HEK293 (cell line): Measurements from ENCODE around the gene TRPV2.

Experiments used
- CTCF ChIA-PET: fragments of 350-600 bp; formaldehyde crosslinking; extraction: SDS; loops from one replicate; lab custom pipeline; 2021; ENCODE audit warnings: antibody characterized with exemption; lab: Yijun Ruan, JAX
- POLR2A ChIA-PET: fragments of 300-600 bp; formaldehyde crosslinking; extraction: SDS; loops from one replicate; lab custom pipeline; 2020; ENCODE audit warnings: antibody characterized with exemption, inconsistent platforms; lab: Yijun Ruan, JAX
- H3K27ac ChIP-seq: fragments of 200-500 bp; sonication (Bioruptor generic); 2 replicates; pipeline ENCODE4 v1.5.1; 2014; ENCODE audit warnings: low read depth, low read length, control low read depth, inconsistent platforms; ENCODE audit errors: extremely low read depth
- H3K36me3 ChIP-seq, 2 experiments: fragments of 200-500 bp in 1 of 2; sonication (Bioruptor generic) in 1 of 2; 1 replicate in 1 of 2; 2 replicates in 1 of 2; pipeline ENCODE4 v1.5.1; 2014 to 2017; ENCODE audit warnings: inconsistent platforms in 2 of 2, low read length in 2 of 2; ENCODE audit not compliant: control insufficient read depth in 2 of 2, insufficient read depth in 1 of 2
- H3K4me1 ChIP-seq: fragments of 200-500 bp; sonication (Bioruptor generic); 2 replicates; pipeline ENCODE4 v1.5.1; 2014; ENCODE audit warnings: mild to moderate bottlenecking, low read length, inconsistent platforms; ENCODE audit not compliant: control insufficient read depth, insufficient read depth
- H3K4me3 ChIP-seq: 2 replicates; pipeline ENCODE4 v1.5.1; 2011; ENCODE audit warnings: low read depth, mild to moderate bottlenecking, control low read depth, low read length, moderate library complexity
- H3K9me3 ChIP-seq: fragments of 200-500 bp; sonication (Bioruptor generic); 2 replicates; pipeline ENCODE4 v1.5.1; 2014; ENCODE audit warnings: low read depth, low read length, inconsistent platforms; ENCODE audit not compliant: control insufficient read depth, insufficient read depth
- EGR2 ChIP-seq: fragments of 450-650 bp; formaldehyde crosslinking; IDR thresholded peaks from 2 replicates; pipeline ENCODE4 v1.5.1; 2016; ENCODE audit warnings: low read depth, missing biosample characterization, missing genetic modification characterization
- GLIS1 ChIP-seq: fragments of 450-650 bp; formaldehyde crosslinking; IDR thresholded peaks from 2 replicates; pipeline ENCODE4 v1.5.1; 2016; ENCODE audit warnings: missing biosample characterization, missing genetic modification characterization
- KLF1 ChIP-seq: fragments of 450-650 bp; formaldehyde crosslinking; IDR thresholded peaks from 2 replicates; pipeline ENCODE4 v1.5.1; 2016; ENCODE audit warnings: missing biosample characterization, missing genetic modification characterization
- KLF8 ChIP-seq: fragments of 450-650 bp; formaldehyde crosslinking; IDR thresholded peaks from 2 replicates; pipeline ENCODE4 v1.5.1; 2016; ENCODE audit warnings: missing biosample characterization, missing genetic modification characterization
- SCRT2 ChIP-seq: fragments of 450-650 bp; formaldehyde crosslinking; IDR thresholded peaks from 2 replicates; pipeline ENCODE4 v1.5.1; 2016; ENCODE audit warnings: missing biosample characterization, missing genetic modification characterization
- YY2 ChIP-seq: fragments of 450-650 bp; formaldehyde crosslinking; IDR thresholded peaks from 2 replicates; pipeline ENCODE4 v1.5.1; 2016; ENCODE audit warnings: missing biosample characterization, missing genetic modification characterization
- ZFHX2 ChIP-seq: fragments of 450-650 bp; formaldehyde crosslinking; conservative IDR thresholded peaks from 2 replicates; pipeline ENCODE4 v1.5.1; 2016; ENCODE audit warnings: missing biosample characterization, missing genetic modification characterization
- ZIC2 ChIP-seq: fragments of 450-650 bp; formaldehyde crosslinking; IDR thresholded peaks from 2 replicates; pipeline ENCODE4 v1.5.1; 2016; ENCODE audit warnings: missing biosample characterization, missing genetic modification characterization
- ZNF138 ChIP-seq: fragments of 450-650 bp; formaldehyde crosslinking; IDR thresholded peaks from 2 replicates; pipeline ENCODE4 v1.5.1; 2016; ENCODE audit warnings: missing biosample characterization, missing genetic modification characterization, borderline replicate concordance
- ZNF214 ChIP-seq: fragments of 450-650 bp; formaldehyde crosslinking; IDR thresholded peaks from 2 replicates; pipeline ENCODE4 v1.5.1; 2017; ENCODE audit warnings: missing biosample characterization, mild to moderate bottlenecking, missing genetic modification characterization, borderline replicate concordance
- ZNF426 ChIP-seq: fragments of 450-650 bp; formaldehyde crosslinking; IDR thresholded peaks from 2 replicates; pipeline ENCODE4 v1.5.1; 2017; ENCODE audit warnings: missing biosample characterization, missing genetic modification characterization, mild to moderate bottlenecking, inconsistent platforms, moderate library complexity
- ZNF501 ChIP-seq: fragments of 450-650 bp; formaldehyde crosslinking; IDR thresholded peaks from 2 replicates; pipeline ENCODE4 v1.5.1; 2016; ENCODE audit warnings: missing biosample characterization, missing genetic modification characterization
- ZNF621 ChIP-seq: fragments of 450-650 bp; formaldehyde crosslinking; IDR thresholded peaks from 2 replicates; pipeline ENCODE4 v1.5.1; 2017; ENCODE audit warnings: missing biosample characterization, missing genetic modification characterization
- ZNF626 ChIP-seq: fragments of 450-650 bp; sonication (Bioruptor Pico); formaldehyde crosslinking; IDR thresholded peaks from 2 replicates; pipeline ENCODE4 v1.5.1; 2018; ENCODE audit warnings: missing biosample characterization, missing genetic modification characterization, inconsistent platforms
- ZNF654 ChIP-seq: fragments of 450-650 bp; formaldehyde crosslinking; IDR thresholded peaks from 2 replicates; pipeline ENCODE4 v1.5.1; 2016; ENCODE audit warnings: low read depth, missing biosample characterization, missing genetic modification characterization
- TF ChIP-seq, protein P1 (sequence below): fragments of 450-650 bp; IDR thresholded peaks from 2 replicates; pipeline ENCODE4 v1.5.1; 2018; ENCODE audit warnings: missing biosample characterization, missing genetic modification characterization
- TF ChIP-seq, protein P2 (sequence below): fragments of 450-650 bp; formaldehyde crosslinking; IDR thresholded peaks from 2 replicates; pipeline ENCODE4 v1.5.1; 2016; ENCODE audit warnings: missing biosample characterization, missing genetic modification characterization
- TF ChIP-seq, protein P3 (sequence below): fragments of 450-650 bp; formaldehyde crosslinking; IDR thresholded peaks from 2 replicates; pipeline ENCODE4 v1.5.1; 2016; ENCODE audit warnings: missing biosample characterization, missing genetic modification characterization, borderline replicate concordance
- TF ChIP-seq, protein P4 (sequence below): fragments of 450-650 bp; formaldehyde crosslinking; conservative IDR thresholded peaks from 2 replicates; pipeline ENCODE4 v1.5.1; 2016; ENCODE audit warnings: low read depth, missing biosample characterization, missing genetic modification characterization
- TF ChIP-seq, protein P5 (sequence below): fragments of 450-650 bp; formaldehyde crosslinking; IDR thresholded peaks from 2 replicates; pipeline ENCODE4 v1.5.1; 2016; ENCODE audit warnings: missing biosample characterization, missing genetic modification characterization, low read depth
- TF ChIP-seq, protein P6 (sequence below): fragments of 450-650 bp; formaldehyde crosslinking; IDR thresholded peaks from 2 replicates; pipeline ENCODE4 v1.5.1; 2016; ENCODE audit warnings: missing biosample characterization, missing genetic modification characterization

The TRPV2 gene

DNA sequence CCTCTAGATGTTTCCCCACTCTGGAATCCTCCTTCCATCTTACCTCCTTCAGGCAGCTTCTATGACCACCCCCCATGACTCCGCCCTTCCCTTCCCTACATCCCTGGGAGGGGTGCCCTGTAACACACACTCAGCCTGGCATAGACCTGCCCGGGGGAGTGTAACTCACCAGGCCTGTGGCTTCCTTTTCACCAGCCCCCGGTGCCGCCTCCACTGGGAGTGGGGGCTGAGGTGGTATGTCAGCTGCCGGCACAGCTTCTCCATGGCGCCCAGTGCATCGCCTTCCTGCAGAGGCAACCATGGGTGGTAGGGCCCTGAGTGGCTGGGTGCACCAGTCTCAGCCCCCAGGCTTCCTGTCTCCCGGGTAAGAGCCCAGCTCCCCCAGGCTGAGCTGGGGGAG, 32.3 kb downstream of the TRPV2 start:
- CTCF ChIA-PET: interaction anchor here (0.6 to 2.2 kb wide), 2 partner anchors 73 to 96 kb away, joined by 3 to 16 read pairs; no protein-coding TSS in a partner anchor
- POLR2A ChIA-PET: interaction anchor here (1.2 kb wide), 1 partner anchor 65 kb away, joined by 3 read pairs; no protein-coding TSS in a partner anchor
- TF ChIP-seq KLF1: peak; percentile 59; the same call in 1 of the 2 replicates
- 0 out of 2 replicates have a peak, but pooled peaks have one; percentile 7 for TF ChIP-seq GLIS1
- no peak for TF ChIP-seq YY2
- TF ChIP-seq, protein P1, sequence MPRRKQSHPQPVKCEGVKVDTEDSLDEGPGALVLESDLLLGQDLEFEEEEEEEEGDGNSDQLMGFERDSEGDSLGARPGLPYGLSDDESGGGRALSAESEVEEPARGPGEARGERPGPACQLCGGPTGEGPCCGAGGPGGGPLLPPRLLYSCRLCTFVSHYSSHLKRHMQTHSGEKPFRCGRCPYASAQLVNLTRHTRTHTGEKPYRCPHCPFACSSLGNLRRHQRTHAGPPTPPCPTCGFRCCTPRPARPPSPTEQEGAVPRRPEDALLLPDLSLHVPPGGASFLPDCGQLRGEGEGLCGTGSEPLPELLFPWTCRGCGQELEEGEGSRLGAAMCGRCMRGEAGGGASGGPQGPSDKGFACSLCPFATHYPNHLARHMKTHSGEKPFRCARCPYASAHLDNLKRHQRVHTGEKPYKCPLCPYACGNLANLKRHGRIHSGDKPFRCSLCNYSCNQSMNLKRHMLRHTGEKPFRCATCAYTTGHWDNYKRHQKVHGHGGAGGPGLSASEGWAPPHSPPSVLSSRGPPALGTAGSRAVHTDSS (tag by site-specific recombination): no peak
- no peak for TF ChIP-seq ZNF214 (tag by site-specific recombination)
- TF ChIP-seq, protein P2, sequence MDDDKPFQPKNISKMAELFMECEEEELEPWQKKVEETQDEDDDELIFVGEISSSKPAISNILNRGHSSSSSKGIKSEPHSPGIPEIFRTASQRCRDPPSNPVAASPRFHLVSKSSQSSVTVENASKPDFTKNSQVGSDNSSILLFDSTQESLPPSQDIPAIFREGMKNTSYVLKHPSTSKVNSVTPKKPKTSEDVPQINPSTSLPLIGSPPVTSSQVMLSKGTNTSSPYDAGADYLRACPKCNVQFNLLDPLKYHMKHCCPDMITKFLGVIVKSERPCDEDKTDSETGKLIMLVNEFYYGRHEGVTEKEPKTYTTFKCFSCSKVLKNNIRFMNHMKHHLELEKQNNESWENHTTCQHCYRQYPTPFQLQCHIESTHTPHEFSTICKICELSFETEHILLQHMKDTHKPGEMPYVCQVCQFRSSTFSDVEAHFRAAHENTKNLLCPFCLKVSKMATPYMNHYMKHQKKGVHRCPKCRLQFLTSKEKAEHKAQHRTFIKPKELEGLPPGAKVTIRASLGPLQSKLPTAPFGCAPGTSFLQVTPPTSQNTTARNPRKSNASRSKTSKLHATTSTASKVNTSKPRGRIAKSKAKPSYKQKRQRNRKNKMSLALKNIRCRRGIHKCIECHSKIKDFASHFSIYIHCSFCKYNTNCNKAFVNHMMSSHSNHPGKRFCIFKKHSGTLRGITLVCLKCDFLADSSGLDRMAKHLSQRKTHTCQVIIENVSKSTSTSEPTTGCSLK (tag by site-specific recombination): no peak
- TF ChIP-seq, protein P3, sequence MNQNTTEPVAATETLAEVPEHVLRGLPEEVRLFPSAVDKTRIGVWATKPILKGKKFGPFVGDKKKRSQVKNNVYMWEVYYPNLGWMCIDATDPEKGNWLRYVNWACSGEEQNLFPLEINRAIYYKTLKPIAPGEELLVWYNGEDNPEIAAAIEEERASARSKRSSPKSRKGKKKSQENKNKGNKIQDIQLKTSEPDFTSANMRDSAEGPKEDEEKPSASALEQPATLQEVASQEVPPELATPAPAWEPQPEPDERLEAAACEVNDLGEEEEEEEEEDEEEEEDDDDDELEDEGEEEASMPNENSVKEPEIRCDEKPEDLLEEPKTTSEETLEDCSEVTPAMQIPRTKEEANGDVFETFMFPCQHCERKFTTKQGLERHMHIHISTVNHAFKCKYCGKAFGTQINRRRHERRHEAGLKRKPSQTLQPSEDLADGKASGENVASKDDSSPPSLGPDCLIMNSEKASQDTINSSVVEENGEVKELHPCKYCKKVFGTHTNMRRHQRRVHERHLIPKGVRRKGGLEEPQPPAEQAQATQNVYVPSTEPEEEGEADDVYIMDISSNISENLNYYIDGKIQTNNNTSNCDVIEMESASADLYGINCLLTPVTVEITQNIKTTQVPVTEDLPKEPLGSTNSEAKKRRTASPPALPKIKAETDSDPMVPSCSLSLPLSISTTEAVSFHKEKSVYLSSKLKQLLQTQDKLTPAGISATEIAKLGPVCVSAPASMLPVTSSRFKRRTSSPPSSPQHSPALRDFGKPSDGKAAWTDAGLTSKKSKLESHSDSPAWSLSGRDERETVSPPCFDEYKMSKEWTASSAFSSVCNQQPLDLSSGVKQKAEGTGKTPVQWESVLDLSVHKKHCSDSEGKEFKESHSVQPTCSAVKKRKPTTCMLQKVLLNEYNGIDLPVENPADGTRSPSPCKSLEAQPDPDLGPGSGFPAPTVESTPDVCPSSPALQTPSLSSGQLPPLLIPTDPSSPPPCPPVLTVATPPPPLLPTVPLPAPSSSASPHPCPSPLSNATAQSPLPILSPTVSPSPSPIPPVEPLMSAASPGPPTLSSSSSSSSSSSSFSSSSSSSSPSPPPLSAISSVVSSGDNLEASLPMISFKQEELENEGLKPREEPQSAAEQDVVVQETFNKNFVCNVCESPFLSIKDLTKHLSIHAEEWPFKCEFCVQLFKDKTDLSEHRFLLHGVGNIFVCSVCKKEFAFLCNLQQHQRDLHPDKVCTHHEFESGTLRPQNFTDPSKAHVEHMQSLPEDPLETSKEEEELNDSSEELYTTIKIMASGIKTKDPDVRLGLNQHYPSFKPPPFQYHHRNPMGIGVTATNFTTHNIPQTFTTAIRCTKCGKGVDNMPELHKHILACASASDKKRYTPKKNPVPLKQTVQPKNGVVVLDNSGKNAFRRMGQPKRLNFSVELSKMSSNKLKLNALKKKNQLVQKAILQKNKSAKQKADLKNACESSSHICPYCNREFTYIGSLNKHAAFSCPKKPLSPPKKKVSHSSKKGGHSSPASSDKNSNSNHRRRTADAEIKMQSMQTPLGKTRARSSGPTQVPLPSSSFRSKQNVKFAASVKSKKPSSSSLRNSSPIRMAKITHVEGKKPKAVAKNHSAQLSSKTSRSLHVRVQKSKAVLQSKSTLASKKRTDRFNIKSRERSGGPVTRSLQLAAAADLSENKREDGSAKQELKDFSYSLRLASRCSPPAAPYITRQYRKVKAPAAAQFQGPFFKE (tag by site-specific recombination): no peak
- no peak for TF ChIP-seq SCRT2 (tag by site-specific recombination)
- TF ChIP-seq, protein P4, sequence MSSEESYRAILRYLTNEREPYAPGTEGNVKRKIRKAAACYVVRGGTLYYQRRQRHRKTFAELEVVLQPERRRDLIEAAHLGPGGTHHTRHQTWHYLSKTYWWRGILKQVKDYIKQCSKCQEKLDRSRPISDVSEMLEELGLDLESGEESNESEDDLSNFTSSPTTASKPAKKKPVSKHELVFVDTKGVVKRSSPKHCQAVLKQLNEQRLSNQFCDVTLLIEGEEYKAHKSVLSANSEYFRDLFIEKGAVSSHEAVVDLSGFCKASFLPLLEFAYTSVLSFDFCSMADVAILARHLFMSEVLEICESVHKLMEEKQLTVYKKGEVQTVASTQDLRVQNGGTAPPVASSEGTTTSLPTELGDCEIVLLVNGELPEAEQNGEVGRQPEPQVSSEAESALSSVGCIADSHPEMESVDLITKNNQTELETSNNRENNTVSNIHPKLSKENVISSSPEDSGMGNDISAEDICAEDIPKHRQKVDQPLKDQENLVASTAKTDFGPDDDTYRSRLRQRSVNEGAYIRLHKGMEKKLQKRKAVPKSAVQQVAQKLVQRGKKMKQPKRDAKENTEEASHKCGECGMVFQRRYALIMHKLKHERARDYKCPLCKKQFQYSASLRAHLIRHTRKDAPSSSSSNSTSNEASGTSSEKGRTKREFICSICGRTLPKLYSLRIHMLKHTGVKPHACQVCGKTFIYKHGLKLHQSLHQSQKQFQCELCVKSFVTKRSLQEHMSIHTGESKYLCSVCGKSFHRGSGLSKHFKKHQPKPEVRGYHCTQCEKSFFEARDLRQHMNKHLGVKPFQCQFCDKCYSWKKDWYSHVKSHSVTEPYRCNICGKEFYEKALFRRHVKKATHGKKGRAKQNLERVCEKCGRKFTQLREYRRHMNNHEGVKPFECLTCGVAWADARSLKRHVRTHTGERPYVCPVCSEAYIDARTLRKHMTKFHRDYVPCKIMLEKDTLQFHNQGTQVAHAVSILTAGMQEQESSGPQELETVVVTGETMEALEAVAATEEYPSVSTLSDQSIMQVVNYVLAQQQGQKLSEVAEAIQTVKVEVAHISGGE (tag by site-specific recombination): no peak
- peak; percentile 84 for TF ChIP-seq ZFHX2
- no peak; the same call in 1 of the 2 replicates for TF ChIP-seq KLF8
- TF ChIP-seq ZNF654 (tag by site-specific recombination): no peak
- TF ChIP-seq, protein P5, sequence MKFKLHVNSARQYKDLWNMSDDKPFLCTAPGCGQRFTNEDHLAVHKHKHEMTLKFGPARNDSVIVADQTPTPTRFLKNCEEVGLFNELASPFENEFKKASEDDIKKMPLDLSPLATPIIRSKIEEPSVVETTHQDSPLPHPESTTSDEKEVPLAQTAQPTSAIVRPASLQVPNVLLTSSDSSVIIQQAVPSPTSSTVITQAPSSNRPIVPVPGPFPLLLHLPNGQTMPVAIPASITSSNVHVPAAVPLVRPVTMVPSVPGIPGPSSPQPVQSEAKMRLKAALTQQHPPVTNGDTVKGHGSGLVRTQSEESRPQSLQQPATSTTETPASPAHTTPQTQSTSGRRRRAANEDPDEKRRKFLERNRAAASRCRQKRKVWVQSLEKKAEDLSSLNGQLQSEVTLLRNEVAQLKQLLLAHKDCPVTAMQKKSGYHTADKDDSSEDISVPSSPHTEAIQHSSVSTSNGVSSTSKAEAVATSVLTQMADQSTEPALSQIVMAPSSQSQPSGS (tag by site-specific recombination): no peak
- peak; percentile 84 for TF ChIP-seq EGR2
- TF ChIP-seq, protein P6, sequence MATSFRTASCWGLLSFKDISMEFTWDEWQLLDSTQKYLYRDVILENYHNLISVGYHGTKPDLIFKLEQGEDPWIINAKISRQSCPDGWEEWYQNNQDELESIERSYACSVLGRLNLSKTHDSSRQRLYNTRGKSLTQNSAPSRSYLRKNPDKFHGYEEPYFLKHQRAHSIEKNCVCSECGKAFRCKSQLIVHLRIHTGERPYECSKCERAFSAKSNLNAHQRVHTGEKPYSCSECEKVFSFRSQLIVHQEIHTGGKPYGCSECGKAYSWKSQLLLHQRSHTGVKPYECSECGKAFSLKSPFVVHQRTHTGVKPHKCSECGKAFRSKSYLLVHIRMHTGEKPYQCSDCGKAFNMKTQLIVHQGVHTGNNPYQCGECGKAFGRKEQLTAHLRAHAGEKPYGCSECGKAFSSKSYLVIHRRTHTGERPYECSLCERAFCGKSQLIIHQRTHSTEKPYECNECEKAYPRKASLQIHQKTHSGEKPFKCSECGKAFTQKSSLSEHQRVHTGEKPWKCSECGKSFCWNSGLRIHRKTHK (tag by site-specific recombination): no peak
- TF ChIP-seq ZNF426 (tag by site-specific recombination): no peak
- TF ChIP-seq ZNF501 (tag by site-specific recombination): no peak
- no peak for TF ChIP-seq ZNF138 (tag by site-specific recombination)
- TF ChIP-seq ZIC2: peak; percentile 83
- no peak for TF ChIP-seq ZNF621
- no peak for TF ChIP-seq ZNF626 (tag by site-specific recombination)

More for the DNA sequence above, 32.3 kb downstream of the TRPV2 start:
- Histone ChIP-seq H3K27ac (0 out of 2 replicates have a peak overlapping the region, but pooled peaks have one; percentile 0), H3K36me3 (peaks cover 12 to 60% of the 10 kb centered on the region in 2 experiments; a peak in 2 of 3 replicates), H3K9me3 (no peaks in the 10 kb centered on the region), H3K4me3 (no peak overlapping the region), H3K4me1 (no peaks in the 10 kb centered on the region)
